NT2/D1 (cell line): ENCODE data around the gene TUNAR.

Source experiments
- SUZ12 ChIP-seq: IDR thresholded peaks from 2 replicates; pipeline ENCODE4 v1.6.1; 2011; ENCODE audit not compliant: insufficient read length, insufficient read depth; ENCODE audit errors: extremely low read depth
- YY1 ChIP-seq: IDR thresholded peaks from 2 replicates; pipeline ENCODE4 v1.6.1; 2011; ENCODE audit not compliant: insufficient read length, insufficient read depth

GRCh38 chr14:95885866-95886265 is 9.2 kb downstream of the TUNAR start:
- TF ChIP-seq SUZ12, result no peak
- TF ChIP-seq YY1, result no peak
